Progenitor cell of endocrine pancreas (in vitro differentiated cells): ENCODE data around the gene COBLL1. TPM values are rescaled to one million over a fixed set of nuclear protein-coding genes. Genes with fewer than 3 reads are reported as not detected.

Source experiments
- DNase-seq: peaks from one replicate; pipeline ENCODE4 v3.0.0; 2021; ENCODE audit warnings: low spot score; ENCODE audit not compliant: unreplicated experiment
- H3K27ac Mint-ChIP-seq: 2 replicates; pipeline ENCODE4 v1.8.0; 2021; ENCODE audit warnings: mild to moderate bottlenecking, moderate library complexity, mixed read lengths
- H3K27me3 Mint-ChIP-seq: 2 replicates; pipeline ENCODE4 v1.8.0; 2021; ENCODE audit warnings: mixed read lengths
- H3K36me3 Mint-ChIP-seq: 2 replicates; pipeline ENCODE4 v1.8.0; 2022; ENCODE audit warnings: mixed read lengths; ENCODE audit not compliant: insufficient read depth
- H3K4me1 Mint-ChIP-seq: 2 replicates; pipeline ENCODE4 v1.8.0; 2021; ENCODE audit warnings: low read depth, mixed read lengths
- H3K4me3 Mint-ChIP-seq: 2 replicates; pipeline ENCODE4 v1.8.0; 2021; ENCODE audit warnings: low read depth, mild to moderate bottlenecking, moderate library complexity, mixed read lengths
- H3K9me3 Mint-ChIP-seq: 2 replicates; pipeline ENCODE4 v1.8.0; 2021; ENCODE audit warnings: low read depth, mixed read lengths
- total RNA-seq: library from RNA; stranded (reverse); gene quantifications from 2 replicates; pipeline ENCODE4 v1.2.1, GENCODE V29; 2021
- TF ChIP-seq, protein P1 (sequence below): fragments of 200-600 bp; sonication (generic); IDR thresholded peaks from one replicate; pipeline ENCODE4 v1.5.0; 2021; ENCODE audit warnings: antibody characterized with exemption, mild to moderate bottlenecking; ENCODE audit not compliant: unreplicated experiment

COBLL1 gene
- total RNA-seq, 1 donor from 2014 or later = 80.9 TPM

DNA sequence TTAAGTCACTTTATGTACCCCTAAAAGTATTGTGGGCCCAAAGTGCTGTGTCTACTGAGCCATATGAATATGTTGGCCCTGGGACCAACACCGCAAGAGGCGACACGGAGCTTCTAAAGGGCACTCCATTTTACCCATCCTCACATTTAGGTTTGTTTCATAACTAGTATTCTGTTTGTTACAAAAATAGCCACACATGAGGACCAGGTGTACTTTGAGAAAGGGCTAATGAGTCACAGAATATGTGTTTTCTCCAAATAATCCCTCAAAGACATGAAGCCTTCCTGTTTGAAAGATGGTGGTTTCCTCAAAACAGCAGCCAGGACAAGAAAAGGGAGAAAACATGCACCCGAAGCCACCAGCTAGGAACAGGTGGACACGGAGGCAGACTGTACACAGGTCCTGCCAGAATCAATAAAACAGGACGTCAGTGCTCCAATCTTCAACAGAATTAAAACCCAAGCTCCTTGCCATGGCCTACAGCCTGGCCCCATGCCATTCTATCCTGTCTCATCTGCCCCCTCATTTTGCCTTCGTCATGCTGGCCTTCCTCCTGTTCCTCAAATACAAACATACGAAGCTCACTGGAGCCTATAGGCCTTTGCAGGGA, 198.6 kb downstream of the COBLL1 start:
- no peaks in the 10 kb centered on the region for H3K4me1 Mint-ChIP-seq
- no peak for DNase-seq
- no peaks in the 10 kb centered on the region for H3K36me3 Mint-ChIP-seq
- TF ChIP-seq, protein P1, sequence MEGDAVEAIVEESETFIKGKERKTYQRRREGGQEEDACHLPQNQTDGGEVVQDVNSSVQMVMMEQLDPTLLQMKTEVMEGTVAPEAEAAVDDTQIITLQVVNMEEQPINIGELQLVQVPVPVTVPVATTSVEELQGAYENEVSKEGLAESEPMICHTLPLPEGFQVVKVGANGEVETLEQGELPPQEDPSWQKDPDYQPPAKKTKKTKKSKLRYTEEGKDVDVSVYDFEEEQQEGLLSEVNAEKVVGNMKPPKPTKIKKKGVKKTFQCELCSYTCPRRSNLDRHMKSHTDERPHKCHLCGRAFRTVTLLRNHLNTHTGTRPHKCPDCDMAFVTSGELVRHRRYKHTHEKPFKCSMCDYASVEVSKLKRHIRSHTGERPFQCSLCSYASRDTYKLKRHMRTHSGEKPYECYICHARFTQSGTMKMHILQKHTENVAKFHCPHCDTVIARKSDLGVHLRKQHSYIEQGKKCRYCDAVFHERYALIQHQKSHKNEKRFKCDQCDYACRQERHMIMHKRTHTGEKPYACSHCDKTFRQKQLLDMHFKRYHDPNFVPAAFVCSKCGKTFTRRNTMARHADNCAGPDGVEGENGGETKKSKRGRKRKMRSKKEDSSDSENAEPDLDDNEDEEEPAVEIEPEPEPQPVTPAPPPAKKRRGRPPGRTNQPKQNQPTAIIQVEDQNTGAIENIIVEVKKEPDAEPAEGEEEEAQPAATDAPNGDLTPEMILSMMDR = no peak
- no peak overlapping the region for H3K27ac Mint-ChIP-seq
- H3K4me3 Mint-ChIP-seq = no peak overlapping the region
- H3K9me3 Mint-ChIP-seq = peaks cover 9% of the 10 kb centered on the region
- H3K27me3 Mint-ChIP-seq = no peaks in the 10 kb centered on the region

DNA sequence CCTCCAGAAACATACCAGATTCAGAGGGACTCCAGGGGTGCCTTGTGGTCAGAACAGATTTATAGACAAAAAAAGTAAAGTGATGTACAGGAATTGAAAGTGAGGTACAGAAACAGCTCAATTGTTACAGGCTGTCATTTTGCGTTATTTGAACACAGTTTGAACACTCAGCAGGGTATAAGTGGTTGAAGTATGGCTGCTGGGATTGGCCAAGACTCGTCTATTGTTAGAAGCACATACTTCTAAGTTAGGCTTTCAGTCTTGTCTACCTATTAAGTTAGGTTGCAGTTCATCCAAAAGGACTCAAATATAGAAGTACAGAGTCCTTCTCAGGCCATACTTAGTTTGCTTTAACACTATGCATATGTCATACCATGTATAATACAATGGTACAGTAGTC, 199.4 kb downstream of the COBLL1 start:
- H3K36me3 Mint-ChIP-seq = no peaks in the 10 kb centered on the region
- TF ChIP-seq, protein P1 = no peak
- no peaks in the 10 kb centered on the region for H3K4me1 Mint-ChIP-seq
- no peak overlapping the region for H3K4me3 Mint-ChIP-seq
- H3K9me3 Mint-ChIP-seq = peaks cover under 1% of the 10 kb centered on the region
- no peak for DNase-seq
- H3K27ac Mint-ChIP-seq = no peak overlapping the region
- H3K27me3 Mint-ChIP-seq = no peaks in the 10 kb centered on the region

Other genes starting within 250 kb of the COBLL1 start
- 45.1 and 46.3 TPM in 2 replicates for gene GRB14, start 220.3 kb downstream of the COBLL1 start, total RNA-seq
- gene SLC38A11, start 113.7 kb upstream of the COBLL1 start, total RNA-seq = 16.6 and 20.1 TPM in 2 replicates